GM12878 (cell line): ENCODE data around the gene C6orf89. TPM values are rescaled to one million over a fixed set of nuclear protein-coding genes. Genes with fewer than 3 reads are reported as not detected.
"Not testable (repeated sequence)": the region's sequence is repeated elsewhere in the genome, so short reads cannot be mapped to it uniquely, and the experiment has no call there.

Experiments used
- ATAC-seq: fragments of 200-7000 bp; cut with Tn5 transposase; 3 replicates; pipeline ENCODE4 v1.9.1; 2020; ENCODE audit warnings: mild to moderate bottlenecking, moderate library complexity
- BruUV-seq: library from RNA; stranded (reverse); fragments of 400-500 nt; replicated peaks from 2 replicates; lab custom pipeline; 2021; lab: Mats Ljungman, UMichigan
- CTCF ChIA-PET: fragments of 300-600 bp; sonication (Branson Sonifier 250); formaldehyde crosslinking; extraction: SDS; loops from one replicate; lab custom pipeline; 2021; ENCODE audit warnings: inconsistent platforms; lab: Yijun Ruan, JAX
- POLR2A ChIA-PET: fragments of 350-600 bp; formaldehyde crosslinking; extraction: SDS; loops from one replicate; lab custom pipeline; 2021; ENCODE audit warnings: inconsistent platforms; lab: Charles Lee
- RAD21 ChIA-PET: fragments of 300-600 bp; sonication (Branson Sonifier 250); formaldehyde crosslinking; loops from one replicate; lab custom pipeline; 2023; ENCODE audit warnings: antibody characterized with exemption; ENCODE audit not compliant: unreplicated experiment; lab: Charles Lee
- SMC1A ChIA-PET: fragments of 300-600 bp; sonication (Branson Sonifier 250); formaldehyde crosslinking; loops from one replicate; lab custom pipeline; 2023; ENCODE audit not compliant: unreplicated experiment, uncharacterized antibody; lab: Charles Lee
- DNase-seq: peaks from one replicate; pipeline ENCODE4 v3.0.0-alpha.2; 2011; ENCODE audit warnings: low read depth, low spot score
- FAIRE-seq: peaks from 3 replicates; lab custom pipeline; 2011; peaks lifted over from hg19 to GRCh38; lab: Jason Lieb, UNC
- H2AFZ ChIP-seq: 2 replicates; pipeline ENCODE4 v1.6.0; 2011; ENCODE audit warnings: low read depth, low read length, control low read depth; ENCODE audit not compliant: control insufficient read depth
- H3K27ac ChIP-seq: 2 replicates; pipeline ENCODE4 v1.5.1; 2011; ENCODE audit warnings: control low read depth; ENCODE audit not compliant: control insufficient read depth, insufficient read depth
- H3K27me3 ChIP-seq, 2 experiments: replicated peaks in 1 of 2; 2 replicates each; pipeline versions ENCODE4 v1.6.0 to v1.6.1; 2011; ENCODE audit warnings: low read length in 1 of 2; ENCODE audit not compliant: control insufficient read depth in 2 of 2, insufficient read depth in 2 of 2
- H3K36me3 ChIP-seq, 2 experiments: 2 replicates each; pipeline ENCODE4 v1.5.1; 2011; ENCODE audit warnings: low read length in 1 of 2; ENCODE audit not compliant: control insufficient read depth in 2 of 2, insufficient read depth in 2 of 2
- H3K4me1 ChIP-seq: 2 replicates; pipeline ENCODE4 v1.6.1; 2011; ENCODE audit warnings: mild to moderate bottlenecking, low read length, moderate library complexity, mixed read lengths; ENCODE audit not compliant: control insufficient read depth, insufficient read depth
- H3K4me2 ChIP-seq: 2 replicates; pipeline ENCODE4 v1.6.0; 2011; ENCODE audit warnings: control low read depth; ENCODE audit not compliant: control insufficient read depth, insufficient read depth
- H3K4me3 ChIP-seq: fragments of 200-600 bp; sonication (generic); 2 replicates; pipeline ENCODE4 v1.5.1; 2016
- H3K79me2 ChIP-seq: 2 replicates; pipeline ENCODE4 v1.6.0; 2011; ENCODE audit warnings: low read length; ENCODE audit not compliant: control insufficient read depth, insufficient read depth
- H3K9ac ChIP-seq: 2 replicates; pipeline ENCODE4 v1.8.0; 2011; ENCODE audit warnings: low read length, control low read depth, mixed read lengths; ENCODE audit not compliant: control insufficient read depth, insufficient read depth
- H3K9me3 ChIP-seq: replicated peaks from 3 replicates; pipeline ENCODE4 v1.5.1; 2011; ENCODE audit warnings: mild to moderate bottlenecking, low read length; ENCODE audit not compliant: control insufficient read depth, insufficient read depth
- H4K20me1 ChIP-seq: 2 replicates; pipeline ENCODE4 v1.6.0; 2011; ENCODE audit not compliant: control insufficient read depth, insufficient read depth
- ASH2L ChIP-seq: fragments of 300-600, 200-600 bp; sonication (generic); IDR thresholded peaks from 2 replicates; pipeline ENCODE4 v1.6.1; 2017; ENCODE audit warnings: low read depth, mild to moderate bottlenecking, borderline replicate concordance
- BCL11A ChIP-seq: IDR thresholded peaks from 2 replicates; pipeline ENCODE4 v1.6.1; 2011; ENCODE audit warnings: low read depth, low read length
- FOS ChIP-seq: IDR thresholded peaks from 3 replicates; pipeline ENCODE4 v1.6.1; 2011; ENCODE audit warnings: borderline replicate concordance; ENCODE audit not compliant: insufficient read length; ENCODE audit errors: extremely low read depth
- GABPA ChIP-seq: IDR thresholded peaks from 2 replicates; pipeline ENCODE4 v1.6.1; 2014; ENCODE audit warnings: antibody characterized with exemption, low read depth, mild to moderate bottlenecking, inconsistent platforms
- KLF5 ChIP-seq: fragments of 450-650 bp; IDR thresholded peaks from 2 replicates; pipeline ENCODE4 v1.6.1; 2014; ENCODE audit warnings: mild to moderate bottlenecking; ENCODE audit not compliant: partially characterized antibody
- MEF2B ChIP-seq: fragments of 450-650 bp; IDR thresholded peaks from 2 replicates; pipeline ENCODE4 v1.6.1; 2018; ENCODE audit warnings: mild to moderate bottlenecking, moderate library complexity; ENCODE audit not compliant: partially characterized antibody, poor library complexity, severe bottlenecking
- NR2C2 ChIP-seq: IDR thresholded peaks from 2 replicates; pipeline ENCODE4 v1.6.1; 2011; ENCODE audit warnings: borderline replicate concordance, low read depth; ENCODE audit not compliant: control insufficient read depth, insufficient read length
- SMAD1 ChIP-seq: fragments of 450-650 bp; IDR thresholded peaks from 2 replicates; pipeline ENCODE4 v1.6.1; 2018; ENCODE audit warnings: mild to moderate bottlenecking, low read depth; ENCODE audit not compliant: partially characterized antibody
- SP1 ChIP-seq: IDR thresholded peaks from one replicate; pipeline ENCODE4 v1.6.1; 2011; ENCODE audit warnings: low read depth, low read length
- ZBED1 ChIP-seq: IDR thresholded peaks from 2 replicates; pipeline ENCODE4 v1.6.1; 2016; ENCODE audit warnings: borderline replicate concordance
- ZSCAN29 ChIP-seq: fragments of 450-650 bp; IDR thresholded peaks from 2 replicates; pipeline ENCODE4 v1.6.1; 2017; ENCODE audit warnings: mild to moderate bottlenecking, moderate library complexity
- WGBS: methylation state at CpG from one replicate; pipeline ENCODE4 v1.1.6; 2016; ENCODE audit warnings: low lambda C conversion rate; ENCODE audit not compliant: insufficient replicate concordance, insufficient coverage; ENCODE audit errors: missing lambda C conversion rate; 5-methylcytosine and 5-hydroxymethylcytosine counted together
- in situ Hi-C: fragments of 300-500 bp; cut with MboI; formaldehyde crosslinking; loops from 9 replicates; pipeline ENCODE4 v1.14.3; 2018; ENCODE audit warnings: mixed read lengths
- intact Hi-C: fragments of 100-400 bp; cut with micrococcal nuclease; formaldehyde crosslinking; loops from one replicate; pipeline ENCODE4 v1.14.2; 2022; ENCODE audit not compliant: unreplicated experiment
- polyA plus RNA-seq, 11 experiments: library from polyadenylated mRNA; depleted of rRNA in 4 of 11; unstranded in 6 of 11; stranded (reverse) in 5 of 11; fragments of >200 nt; fragmentation: Nextera tagmentation in 4 of 11; fragmentation: Illumina TruSeq in 1 of 11; extraction: Ambion mirVana in 4 of 11; extraction: Trizol in 1 of 11; gene quantifications; 1 replicate in 1 of 11; 2 replicates in 10 of 11; pipeline versions ENCODE4 v1.2.1 to v1.2.3, GENCODE V29; 2011 to 2016; ENCODE audit warnings: inconsistent platforms in 2 of 11, missing spikeins in 2 of 11, low read depth in 1 of 11
- total RNA-seq, 4 experiments: library from RNA; depleted of rRNA in 3 of 4; stranded (reverse); fragments of >200 nt in 3 of 4; fragmentation: Illumina TruSeq in 1 of 4; extraction: Trizol in 1 of 4; gene quantifications; 2 replicates each; pipeline versions ENCODE4 v1.2.1 to v1.2.3, GENCODE V29; 2013 to 2021
- TF ChIP-seq, protein P1 (sequence below): fragments of 450-650 bp; IDR thresholded peaks from 2 replicates; pipeline ENCODE4 v1.6.1; 2017; ENCODE audit warnings: low read depth, mild to moderate bottlenecking, moderate library complexity
- TF ChIP-seq, protein P2 (sequence below): fragments of 450-650 bp; formaldehyde crosslinking; IDR thresholded peaks from 2 replicates; pipeline ENCODE4 v1.4.0; 2020; ENCODE audit warnings: mild to moderate bottlenecking, moderate library complexity

C6orf89 gene
- total and polyA plus RNA-seq, 10 of the 15 experiments (the other 5 are each of a cell fraction or from before 2014, with no cell fraction given) = 10.8 to 42.7 (median 28.6) TPM

- H3K4me2 ChIP-seq, FAIRE-seq, H3K79me2 ChIP-seq, BruUV-seq, H3K27ac ChIP-seq, H4K20me1 ChIP-seq, DNase-seq, H3K9me3 ChIP-seq, intact Hi-C loops, RAD21 ChIA-PET, ATAC-seq, H3K4me3 ChIP-seq, in situ Hi-C loops, H3K9ac ChIP-seq, H2AFZ ChIP-seq, H3K4me1 ChIP-seq, H3K36me3 ChIP-seq, POLR2A ChIA-PET, CTCF ChIA-PET, H3K27me3 ChIP-seq, SMC1A ChIA-PET: not testable (repeated sequence)
- no CpG with 5 or more reads among the region's 2 CpGs for WGBS
These were observed 56.6 kb downstream of the C6orf89 start for GRCh38 chr6:36942329-36942728.

- no peak overlapping the region for H3K4me3 ChIP-seq
- no TSS peak for BruUV-seq
- 66% methylated on average over 5 of the region's 5 CpGs for WGBS
- SMC1A ChIA-PET = interaction anchor here (0.6 to 1.2 kb wide), 2 partner anchors 17 to 33 kb away, joined by 3 read pairs; no protein-coding TSS in a partner anchor
- H3K9me3 ChIP-seq = no peaks in the 10 kb centered on the region
- H3K9ac ChIP-seq = no peak overlapping the region
- H4K20me1 ChIP-seq = no peaks in the 10 kb centered on the region
- no peaks in the 10 kb centered on the region for H3K4me1 ChIP-seq
- no peak overlapping the region for H2AFZ ChIP-seq
- no peak overlapping the region for H3K27ac ChIP-seq
- intact Hi-C loops = no loop called here
- POLR2A ChIA-PET = no interaction called here
- RAD21 ChIA-PET = no interaction called here
- ATAC-seq (no peak), FAIRE-seq (peak; percentile 13), DNase-seq (no peak)
- H3K36me3 ChIP-seq = no peaks in the 10 kb centered on the region
- H3K27me3 ChIP-seq = no peaks in the 10 kb centered on the region
- in situ Hi-C loops = no loop called here
- H3K79me2 ChIP-seq = no peaks in the 10 kb centered on the region
- CTCF ChIA-PET = no interaction called here
- no peak overlapping the region for H3K4me2 ChIP-seq
- TF ChIP-seq, protein P1, sequence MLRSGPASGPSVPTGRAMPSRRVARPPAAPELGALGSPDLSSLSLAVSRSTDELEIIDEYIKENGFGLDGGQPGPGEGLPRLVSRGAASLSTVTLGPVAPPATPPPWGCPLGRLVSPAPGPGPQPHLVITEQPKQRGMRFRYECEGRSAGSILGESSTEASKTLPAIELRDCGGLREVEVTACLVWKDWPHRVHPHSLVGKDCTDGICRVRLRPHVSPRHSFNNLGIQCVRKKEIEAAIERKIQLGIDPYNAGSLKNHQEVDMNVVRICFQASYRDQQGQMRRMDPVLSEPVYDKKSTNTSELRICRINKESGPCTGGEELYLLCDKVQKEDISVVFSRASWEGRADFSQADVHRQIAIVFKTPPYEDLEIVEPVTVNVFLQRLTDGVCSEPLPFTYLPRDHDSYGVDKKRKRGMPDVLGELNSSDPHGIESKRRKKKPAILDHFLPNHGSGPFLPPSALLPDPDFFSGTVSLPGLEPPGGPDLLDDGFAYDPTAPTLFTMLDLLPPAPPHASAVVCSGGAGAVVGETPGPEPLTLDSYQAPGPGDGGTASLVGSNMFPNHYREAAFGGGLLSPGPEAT = no peak
- TF ChIP-seq ZBED1 (no peak), ASH2L (no peak), BCL11A (no peak), MEF2B (no peak), SMAD1 (no peak), SP1 (no peak), ZSCAN29 (no peak), NR2C2 (no peak), GABPA (no peak), KLF5 (no peak), FOS (no peak)
- TF ChIP-seq, protein P2, sequence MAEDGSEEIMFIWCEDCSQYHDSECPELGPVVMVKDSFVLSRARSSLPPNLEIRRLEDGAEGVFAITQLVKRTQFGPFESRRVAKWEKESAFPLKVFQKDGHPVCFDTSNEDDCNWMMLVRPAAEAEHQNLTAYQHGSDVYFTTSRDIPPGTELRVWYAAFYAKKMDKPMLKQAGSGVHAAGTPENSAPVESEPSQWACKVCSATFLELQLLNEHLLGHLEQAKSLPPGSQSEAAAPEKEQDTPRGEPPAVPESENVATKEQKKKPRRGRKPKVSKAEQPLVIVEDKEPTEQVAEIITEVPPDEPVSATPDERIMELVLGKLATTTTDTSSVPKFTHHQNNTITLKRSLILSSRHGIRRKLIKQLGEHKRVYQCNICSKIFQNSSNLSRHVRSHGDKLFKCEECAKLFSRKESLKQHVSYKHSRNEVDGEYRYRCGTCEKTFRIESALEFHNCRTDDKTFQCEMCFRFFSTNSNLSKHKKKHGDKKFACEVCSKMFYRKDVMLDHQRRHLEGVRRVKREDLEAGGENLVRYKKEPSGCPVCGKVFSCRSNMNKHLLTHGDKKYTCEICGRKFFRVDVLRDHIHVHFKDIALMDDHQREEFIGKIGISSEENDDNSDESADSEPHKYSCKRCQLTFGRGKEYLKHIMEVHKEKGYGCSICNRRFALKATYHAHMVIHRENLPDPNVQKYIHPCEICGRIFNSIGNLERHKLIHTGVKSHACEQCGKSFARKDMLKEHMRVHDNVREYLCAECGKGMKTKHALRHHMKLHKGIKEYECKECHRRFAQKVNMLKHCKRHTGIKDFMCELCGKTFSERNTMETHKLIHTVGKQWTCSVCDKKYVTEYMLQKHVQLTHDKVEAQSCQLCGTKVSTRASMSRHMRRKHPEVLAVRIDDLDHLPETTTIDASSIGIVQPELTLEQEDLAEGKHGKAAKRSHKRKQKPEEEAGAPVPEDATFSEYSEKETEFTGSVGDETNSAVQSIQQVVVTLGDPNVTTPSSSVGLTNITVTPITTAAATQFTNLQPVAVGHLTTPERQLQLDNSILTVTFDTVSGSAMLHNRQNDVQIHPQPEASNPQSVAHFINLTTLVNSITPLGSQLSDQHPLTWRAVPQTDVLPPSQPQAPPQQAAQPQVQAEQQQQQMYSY = no peak
These were observed 58.9 kb downstream of the C6orf89 start for GRCh38 chr6:36944650-36945049.
